Smooth muscle cell (in vitro differentiated cells): ENCODE measurements around the gene NOP53. TPM values are rescaled to one million over a fixed set of nuclear protein-coding genes. Genes with fewer than 3 reads are reported as not detected.
"Not testable (repeated sequence)": the region's sequence is repeated elsewhere in the genome, so short reads cannot be mapped to it uniquely, and the experiment has no call there.

Source experiments
- DNase-seq: peaks from one replicate; lab custom pipeline; 2025; ENCODE audit not compliant: unreplicated experiment; lab: John Stamatoyannopoulos, UW
- H2AFZ ChIP-seq: fragments of 200-600 bp; sonication (generic); 2 replicates; pipeline ENCODE4 v1.6.0; 2016; ENCODE audit warnings: antibody characterized with exemption, low read depth, mild to moderate bottlenecking
- H3F3A ChIP-seq: fragments of 200-600 bp; sonication (generic); 2 replicates; pipeline ENCODE4 v1.6.0; 2017; ENCODE audit warnings: antibody characterized with exemption, low read depth
- H3K27ac ChIP-seq: fragments of 200-600 bp; sonication (generic); 2 replicates; pipeline ENCODE4 v1.5.1; 2016; ENCODE audit warnings: low read depth, mild to moderate bottlenecking
- H3K27me3 ChIP-seq: fragments of 200-600 bp; sonication (generic); 2 replicates; pipeline ENCODE4 v1.6.1; 2016; ENCODE audit warnings: low read depth, mild to moderate bottlenecking
- H3K36me3 ChIP-seq: fragments of 200-600 bp; sonication (generic); 2 replicates; pipeline ENCODE4 v1.5.1; 2016; ENCODE audit warnings: low read depth
- H3K4me1 ChIP-seq: fragments of 200-600 bp; sonication (generic); 2 replicates; pipeline ENCODE4 v1.5.1; 2016; ENCODE audit warnings: low read depth
- H3K4me2 ChIP-seq: fragments of 200-600 bp; sonication (generic); 2 replicates; pipeline ENCODE4 v1.6.0; 2016; ENCODE audit warnings: mild to moderate bottlenecking
- H3K4me3 ChIP-seq: fragments of 200-600 bp; sonication (generic); 2 replicates; pipeline ENCODE4 v1.5.1; 2016; ENCODE audit warnings: mild to moderate bottlenecking
- H3K79me2 ChIP-seq: fragments of 200-600 bp; sonication (generic); 2 replicates; pipeline ENCODE4 v1.6.0; 2016; ENCODE audit warnings: low read depth, mild to moderate bottlenecking
- H3K9ac ChIP-seq: fragments of 200-600 bp; sonication (generic); 2 replicates; pipeline ENCODE4 v1.6.0; 2016; ENCODE audit warnings: low read depth
- H3K9me3 ChIP-seq: fragments of 200-600 bp; sonication (generic); replicated peaks from 2 replicates; pipeline ENCODE4 v1.5.1; 2016; ENCODE audit warnings: low read depth
- H4K20me1 ChIP-seq: fragments of 200-600 bp; sonication (generic); 2 replicates; pipeline ENCODE4 v1.6.0; 2016; ENCODE audit warnings: low read depth
- CTCF ChIP-seq: fragments of 200-600 bp; sonication (generic); IDR thresholded peaks from 2 replicates; pipeline ENCODE4 v1.5.1; 2017; ENCODE audit warnings: borderline replicate concordance, mild to moderate bottlenecking, antibody characterized with exemption; ENCODE audit not compliant: insufficient read depth, poor library complexity, severe bottlenecking
- WGBS: methylation state at CpG from one replicate; pipeline ENCODE4 v1.1.7; 2016; ENCODE audit warnings: low lambda C conversion rate; 5-methylcytosine and 5-hydroxymethylcytosine counted together
- polyA plus RNA-seq: library from polyadenylated mRNA; unstranded; fragments of >200 nt; fragmentation: Nextera tagmentation; extraction: Ambion mirVana; gene quantifications from 2 replicates; pipeline ENCODE4 v1.2.1, GENCODE V29; 2016
- total RNA-seq: library from RNA; depleted of rRNA; stranded (reverse); fragments of >200 nt; gene quantifications from 2 replicates; pipeline ENCODE4 v1.2.3, GENCODE V29; 2014

NOP53 gene
- total and polyA plus RNA-seq, 2 experiments from 2014 or later: 42.8 to 74.5 TPM

GRCh38 chr19:47802521-47803043, 57.2 kb downstream of the NOP53 start:
- H3K9ac ChIP-seq: no peak overlapping the region
- no peaks in the 10 kb centered on the region for H4K20me1 ChIP-seq
- WGBS: 95% methylated on average over 15 of the region's 25 CpGs
- H3K36me3 ChIP-seq: no peaks in the 10 kb centered on the region
- no peak overlapping the region for H2AFZ ChIP-seq
- H3K79me2 ChIP-seq: no peaks in the 10 kb centered on the region
- no peaks in the 10 kb centered on the region for H3F3A ChIP-seq
- H3K4me3 ChIP-seq: no peak overlapping the region
- no peak for DNase-seq
- H3K9me3 ChIP-seq: no peaks in the 10 kb centered on the region
- H3K27me3 ChIP-seq: no peaks in the 10 kb centered on the region
- no peak for TF ChIP-seq CTCF
- H3K4me2 ChIP-seq: no peak overlapping the region
- no peak overlapping the region for H3K27ac ChIP-seq
- no peaks in the 10 kb centered on the region for H3K4me1 ChIP-seq

DNA sequence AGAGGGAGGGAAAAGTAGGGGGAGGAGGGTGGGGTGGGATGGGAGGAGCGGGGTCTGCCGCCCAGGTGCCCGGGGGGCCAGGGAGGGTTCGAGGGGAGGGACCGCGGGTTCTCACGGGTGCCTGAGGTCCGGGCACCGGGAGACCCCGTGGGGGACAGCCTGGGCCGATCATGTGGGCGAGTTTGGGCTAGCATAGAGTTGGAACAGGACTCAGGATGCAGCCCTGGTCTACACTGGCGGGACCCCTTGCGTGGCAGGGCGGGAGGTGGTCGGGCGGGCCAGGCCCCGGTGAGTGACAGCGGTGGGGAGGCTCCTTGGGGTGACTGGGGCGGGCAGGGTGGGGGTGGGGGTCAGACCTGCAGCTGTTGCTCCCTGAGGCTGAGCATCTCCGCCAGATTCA, 57.8 kb downstream of the NOP53 start:
- not testable (repeated sequence) for H3F3A ChIP-seq, DNase-seq, H3K79me2 ChIP-seq, H3K9me3 ChIP-seq, H3K36me3 ChIP-seq, H3K4me1 ChIP-seq, H3K4me3 ChIP-seq, H3K4me2 ChIP-seq, H3K27ac ChIP-seq, H2AFZ ChIP-seq, H3K9ac ChIP-seq, H3K27me3 ChIP-seq, H4K20me1 ChIP-seq
- WGBS: 100% methylated on average over 3 of the region's 21 CpGs

GRCh38 chr19:47803671-47804070, 58.3 kb downstream of the NOP53 start:
- H3K79me2 ChIP-seq, H3K27ac ChIP-seq, DNase-seq, H3K9ac ChIP-seq, H2AFZ ChIP-seq, H3K9me3 ChIP-seq, H3F3A ChIP-seq, H3K36me3 ChIP-seq, H3K4me3 ChIP-seq, H4K20me1 ChIP-seq, H3K4me1 ChIP-seq, H3K27me3 ChIP-seq, H3K4me2 ChIP-seq: not testable (repeated sequence)
- 94% methylated on average over 6 of the region's 12 CpGs for WGBS

GRCh38 chr19:47804451-47804850, 59.1 kb downstream of the NOP53 start, which contains the start of gene TPRX1:
Gene TPRX1 (minus strand): TSS chr19:47804551. CDS start chr19:47804539, 12 bp downstream.
- H3F3A ChIP-seq, H3K4me3 ChIP-seq, H3K9ac ChIP-seq, DNase-seq, H3K27ac ChIP-seq, H3K27me3 ChIP-seq, H3K4me2 ChIP-seq, H2AFZ ChIP-seq, H3K9me3 ChIP-seq, H3K79me2 ChIP-seq, H3K4me1 ChIP-seq, H3K36me3 ChIP-seq, H4K20me1 ChIP-seq: not testable (repeated sequence)
- 83% methylated on average over 5 of the region's 5 CpGs for WGBS

- H3K4me3 ChIP-seq: no peak overlapping the region
- no peak overlapping the region for H3K4me2 ChIP-seq
- no peak overlapping the region for H3K9ac ChIP-seq
- no peak for DNase-seq
- H3K27ac ChIP-seq: no peak overlapping the region
- H3K27me3 ChIP-seq: no peaks in the 10 kb centered on the region
- no peaks in the 10 kb centered on the region for H4K20me1 ChIP-seq
- no peak for TF ChIP-seq CTCF
- no peaks in the 10 kb centered on the region for H3K36me3 ChIP-seq
- no peaks in the 10 kb centered on the region for H3K4me1 ChIP-seq
- H3F3A ChIP-seq: no peaks in the 10 kb centered on the region
- H2AFZ ChIP-seq: no peak overlapping the region
- no peaks in the 10 kb centered on the region for H3K79me2 ChIP-seq
- H3K9me3 ChIP-seq: no peaks in the 10 kb centered on the region
- WGBS: 93% methylated on average over 10 of the region's 10 CpGs
Measured at GRCh38 chr19:47805313-47805712, 60.0 kb downstream of the NOP53 start.
